Right cardiac atrium (tissue), 5 donors: ENCODE results near the gene PRTG. TPM values are rescaled to one million over a fixed set of nuclear protein-coding genes. Genes with fewer than 3 reads are reported as not detected.

Source experiments
- ATAC-seq, 2 donors: fragments of 200-7000 bp; cut with Tn5 transposase; one replicate each; pipeline versions ENCODE4 v1.8.0 to v1.9.1; 2020; ENCODE audit warnings: moderate library complexity in 2 of 2, mild to moderate bottlenecking in 1 of 2
- DNase-seq, 3 donors: peaks; one replicate each; pipeline ENCODE4 v3.0.0-alpha.2; 2020
- H3K27ac ChIP-seq: one replicate; pipeline ENCODE4 v1.5.1; 2013; ENCODE audit warnings: mild to moderate bottlenecking, low read length, control low read depth, moderate library complexity
- H3K27me3 ChIP-seq: one replicate; pipeline ENCODE4 v1.6.1; 2013; ENCODE audit not compliant: control insufficient read depth, insufficient read depth
- H3K4me1 ChIP-seq: one replicate; pipeline ENCODE4 v1.6.1; 2013; ENCODE audit warnings: low read length; ENCODE audit not compliant: control insufficient read depth, insufficient read depth
- H3K4me3 ChIP-seq: one replicate; pipeline ENCODE4 v1.5.1; 2013; ENCODE audit warnings: low read length, control low read depth
- H3K9me3 ChIP-seq: one replicate; pipeline ENCODE4 v1.6.1; 2013; ENCODE audit warnings: low read length; ENCODE audit not compliant: control insufficient read depth
- WGBS: extraction: QIAGEN DNeasy Blood & Tissue Kit; methylation state at CpG from one replicate; pipeline ENCODE4 v1.1.7; 2013; 5-methylcytosine and 5-hydroxymethylcytosine counted together
- intact Hi-C, 4 donors: fragments of 100-400 bp; cut with DNase I; formaldehyde crosslinking; loops; one replicate each; pipeline versions ENCODE4 v1.11.0 to v1.14.0; 2022 to 2023
- polyA plus RNA-seq: library from polyadenylated mRNA; stranded (reverse); fragments of 200-250 nt; gene quantifications from one replicate; pipeline ENCODE4 v1.2.3, GENCODE V29; 2013
- total RNA-seq, 4 donors: library from RNA; stranded (reverse); fragmentation: NEBNext Ultra II Directional; extraction: Animal tissue kit (Norgen Biotek cat#: 25700); gene quantifications; one replicate each; pipeline ENCODE4 v1.2.1, GENCODE V29; 2021
- donor health status: healthy with polysubstance abuse.
- donor health status: DM: no; HTN: yes; CAD: no.
- donor health status: DM: no; HTN: no; CAD: no.
- donor health status: DM: no; HTN: yes; CAD: no; lungs with severe emphysema.
- donor health status: DM: yes; HTN: yes; CAD: no.

The PRTG gene
- total and polyA plus RNA-seq, 5 donors: 0.23 to 1.4 (median 0.60) TPM

DNA sequence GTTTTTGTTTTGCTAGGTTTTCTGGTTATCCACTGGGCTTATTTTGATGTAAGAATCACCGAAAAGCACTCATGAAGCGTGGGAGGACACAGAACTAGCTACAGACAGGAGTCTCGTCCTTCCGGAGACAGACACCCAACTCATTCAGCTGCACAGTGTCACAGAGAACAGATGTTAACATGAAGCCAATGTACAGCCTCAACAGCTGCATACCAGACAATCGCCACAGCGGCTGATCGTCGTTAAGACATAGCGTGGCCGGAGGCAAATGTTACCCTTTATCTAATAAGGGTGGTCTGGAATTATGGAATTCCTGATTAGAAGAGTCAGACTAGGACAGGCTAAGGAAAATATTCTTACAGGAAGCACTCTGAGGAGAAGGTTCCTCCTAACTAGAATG, 153.7 kb downstream of the PRTG start:
- intact Hi-C loops: no loop called here
- no peaks in the 10 kb centered on the region for H3K9me3 ChIP-seq
- H3K27me3 ChIP-seq: no peaks in the 10 kb centered on the region
- peak overlapping the region; percentile 93 for H3K4me3 ChIP-seq
- 79% methylated on average over 10 of the region's 10 CpGs for WGBS
- ATAC-seq: no peak
- H3K4me1 ChIP-seq: no peaks in the 10 kb centered on the region
- no peak overlapping the region for H3K27ac ChIP-seq
- DNase-seq: no peak

DNA sequence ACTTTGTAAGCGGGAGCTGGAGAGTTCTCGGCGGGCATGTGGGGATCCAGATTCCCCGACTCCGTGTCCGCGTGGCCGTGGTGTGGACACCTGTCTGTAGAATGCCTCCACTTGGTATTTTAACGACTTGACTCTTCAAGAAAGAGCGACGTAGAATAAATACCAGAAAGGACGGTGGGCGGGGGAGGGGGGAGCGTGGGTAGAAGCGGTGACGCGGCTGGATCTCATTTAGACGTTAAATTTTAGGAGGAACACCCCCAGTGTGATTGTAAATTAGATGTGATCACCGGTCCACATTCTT, 154.2 kb downstream of the PRTG start:
- intact Hi-C loops: no loop called here
- H3K27ac ChIP-seq: peak overlapping the region; percentile 43
- WGBS: 6% methylated on average over 19 of the region's 19 CpGs
- no peaks in the 10 kb centered on the region for H3K9me3 ChIP-seq
- DNase-seq: no peak
- H3K4me1 ChIP-seq: no peaks in the 10 kb centered on the region
- H3K4me3 ChIP-seq: peak overlapping the region; percentile 93
- H3K27me3 ChIP-seq: no peaks in the 10 kb centered on the region
- no peak for ATAC-seq

DNA sequence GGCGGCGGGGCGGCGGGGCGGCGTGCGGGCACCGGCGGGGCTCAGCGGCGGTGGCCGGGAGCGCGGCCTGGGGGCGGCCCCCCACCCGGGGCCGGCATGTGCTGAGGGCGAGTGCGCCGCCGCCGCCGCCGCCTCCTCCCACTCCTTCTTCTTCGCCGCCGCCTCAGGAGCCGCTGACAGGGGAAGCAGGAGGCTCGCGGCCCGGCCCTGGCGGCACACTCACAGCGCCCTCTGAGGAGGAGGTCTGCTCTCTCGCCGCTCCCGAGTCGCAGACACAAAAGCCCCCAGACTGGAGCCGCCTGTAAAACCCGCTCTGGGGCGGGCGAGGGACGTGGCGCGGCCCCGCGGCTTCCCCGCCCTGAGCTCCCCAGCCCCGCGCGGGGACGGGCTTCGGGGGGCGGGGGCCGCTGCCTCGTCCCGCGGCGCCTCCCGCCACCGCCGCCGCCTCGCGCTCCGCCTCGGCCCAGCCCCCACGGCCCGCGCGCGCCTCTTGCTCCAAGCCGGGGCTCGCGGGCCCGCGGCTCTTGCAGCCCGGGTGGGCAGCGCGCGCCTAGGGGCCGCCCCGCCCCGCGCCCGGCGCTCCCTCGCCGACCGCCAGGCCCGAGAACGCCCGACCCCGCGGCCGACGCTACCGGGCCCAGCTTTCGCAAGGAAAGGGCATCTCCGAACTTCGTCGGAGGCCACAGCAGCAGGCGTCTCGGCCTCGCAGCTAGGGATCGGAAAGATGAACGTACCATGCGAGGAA, 154.7 kb downstream of the PRTG start, which contains the start of gene PYGO1:
TSS of gene PYGO1 (minus strand) at position 276 of the 745 bp plus-strand sequence. CDS start 462 bp downstream, outside the sequence.
- Histone ChIP-seq H3K4me3 (peak within 1 kb of the TSS; percentile 93), H3K27ac (peak within 1 kb of the TSS; percentile 60), H3K4me1 (no peaks in the 10 kb centered on the region), H3K9me3 (no peaks in the 10 kb centered on the region), H3K27me3 (no peaks in the 10 kb centered on the region)
- peak; percentile 88 to 93 for ATAC-seq
- intact Hi-C loops: no loop called here
- WGBS: under 1% methylated on average over 107 of the region's 107 CpGs
- DNase-seq: peak; percentile 64 to 87 (median 87)

DNA sequence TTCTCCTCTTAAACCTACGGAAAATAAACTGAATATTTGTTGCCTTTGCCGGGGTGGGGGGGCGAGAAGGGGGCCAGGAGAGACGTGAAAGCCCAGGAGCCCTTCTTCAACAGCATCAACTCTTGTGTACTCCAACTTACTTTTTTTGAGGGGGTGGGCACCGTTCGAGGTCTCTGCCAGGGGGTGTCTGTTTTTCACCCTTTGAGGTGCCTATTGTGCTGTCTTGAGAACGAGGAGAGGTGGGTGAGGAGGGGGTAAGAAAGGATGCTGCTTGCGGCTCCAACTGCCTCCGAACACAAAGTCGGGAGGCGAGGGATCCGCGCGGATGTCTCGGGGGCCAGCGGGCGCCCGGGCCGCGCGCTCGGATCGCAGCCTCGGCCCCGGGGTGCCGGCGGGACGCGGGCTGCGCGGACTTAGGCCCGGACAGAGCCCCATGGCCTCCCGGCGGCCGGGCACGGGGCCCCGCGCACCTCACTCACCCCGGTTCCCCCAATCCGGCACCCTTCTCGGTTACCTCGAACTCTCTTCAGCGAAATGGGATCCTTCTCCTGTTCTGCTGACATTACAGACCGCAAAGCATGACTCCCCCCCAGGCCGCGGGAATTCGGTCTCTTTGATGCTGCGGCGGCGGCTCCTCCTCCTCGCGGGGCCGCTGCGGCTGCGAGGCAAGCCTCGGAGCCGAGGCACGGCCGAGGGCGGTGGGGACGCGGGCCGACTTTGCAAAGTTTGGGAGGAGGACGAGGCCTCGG, 155.5 kb downstream of the PRTG start:
- H3K4me3 ChIP-seq: peak overlapping the region; percentile 93
- no peaks in the 10 kb centered on the region for H3K4me1 ChIP-seq
- DNase-seq (peak in 2 of 3 donors; percentile 42 to 68), ATAC-seq (peak; percentile 42 to 59)
- H3K27me3 ChIP-seq: no peaks in the 10 kb centered on the region
- intact Hi-C loops: no loop called here
- H3K27ac ChIP-seq: no peak overlapping the region
- H3K9me3 ChIP-seq: no peaks in the 10 kb centered on the region
- WGBS: 4% methylated on average over 65 of the region's 65 CpGs

DNA sequence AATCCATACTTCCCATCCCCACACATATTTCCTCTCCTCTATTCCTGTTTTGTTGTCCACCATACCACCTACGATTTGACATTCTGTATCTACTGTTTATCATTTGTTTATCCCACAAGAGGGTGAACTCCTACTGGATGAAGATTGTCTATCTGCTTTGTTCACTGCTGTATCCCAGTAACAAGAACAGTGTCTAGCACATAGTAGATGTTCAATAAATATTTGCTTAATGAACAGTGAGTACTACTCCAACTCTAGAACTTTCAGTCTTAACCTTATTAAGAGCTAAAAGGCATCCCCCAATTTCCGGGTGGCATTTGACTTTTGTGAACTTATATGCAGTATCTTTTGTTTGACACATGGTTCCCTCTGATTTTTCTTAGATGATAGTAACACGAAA, 156.1 kb downstream of the PRTG start:
- WGBS: 72% methylated on average over 3 of the region's 3 CpGs
- Histone ChIP-seq H3K4me1 (no peaks in the 10 kb centered on the region), H3K4me3 (peak overlapping the region; percentile 93), H3K9me3 (no peaks in the 10 kb centered on the region), H3K27ac (no peak overlapping the region), H3K27me3 (no peaks in the 10 kb centered on the region)
- intact Hi-C loops: no loop called here
- DNase-seq (no peak), ATAC-seq (no peak)

DNA sequence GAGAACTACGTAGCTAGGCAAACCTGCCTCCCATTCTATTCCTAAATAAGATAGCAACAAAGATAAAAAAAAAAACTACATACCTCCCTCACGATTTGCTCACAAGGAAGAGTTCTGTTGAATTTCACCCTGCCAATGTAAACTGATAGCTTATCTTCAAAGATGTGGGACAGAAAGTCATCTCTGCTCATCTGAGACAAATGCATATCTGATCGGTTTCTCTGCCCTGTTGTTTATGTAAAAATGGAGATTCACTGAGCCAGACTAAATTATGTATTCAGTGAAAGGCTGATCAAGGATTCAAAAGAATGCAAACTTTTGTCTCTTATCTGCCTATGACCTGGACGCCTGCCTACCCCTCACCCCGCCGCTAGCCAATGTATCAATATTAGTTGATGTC, 166.0 kb downstream of the PRTG start:
- Histone ChIP-seq H3K27me3 (no peaks in the 10 kb centered on the region), H3K27ac (no peak overlapping the region), H3K4me1 (no peaks in the 10 kb centered on the region), H3K9me3 (no peaks in the 10 kb centered on the region), H3K4me3 (no peak overlapping the region)
- intact Hi-C loops: no loop called here
- DNase-seq (no peak), ATAC-seq (no peak)
- 79% methylated on average over 6 of the region's 6 CpGs for WGBS

DNA sequence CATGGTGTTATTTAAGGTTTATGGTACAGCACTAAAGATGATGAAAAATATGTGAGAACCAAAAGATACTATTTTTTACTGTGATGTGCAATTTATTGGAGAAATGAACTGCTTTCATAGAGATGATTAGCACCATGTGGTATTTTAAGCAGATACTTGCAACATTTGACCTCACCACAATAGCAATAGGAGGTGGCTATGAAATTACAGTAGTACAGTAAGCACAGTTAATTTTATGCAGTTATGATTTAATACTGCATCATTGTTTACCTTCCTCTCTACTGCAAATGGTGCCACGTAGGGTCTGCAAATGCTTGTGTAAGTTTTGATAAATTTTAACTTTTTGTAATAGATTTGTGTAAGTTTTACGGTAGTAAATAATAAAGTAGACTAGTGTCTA, 168.9 kb downstream of the PRTG start:
- Histone ChIP-seq H3K9me3 (no peaks in the 10 kb centered on the region), H3K27ac (no peak overlapping the region), H3K27me3 (no peaks in the 10 kb centered on the region), H3K4me3 (no peak overlapping the region), H3K4me1 (no peaks in the 10 kb centered on the region)
- DNase-seq (no peak), ATAC-seq (no peak)
- intact Hi-C loops: no loop called here
- 95% methylated on average over 2 of the region's 2 CpGs for WGBS

DNA sequence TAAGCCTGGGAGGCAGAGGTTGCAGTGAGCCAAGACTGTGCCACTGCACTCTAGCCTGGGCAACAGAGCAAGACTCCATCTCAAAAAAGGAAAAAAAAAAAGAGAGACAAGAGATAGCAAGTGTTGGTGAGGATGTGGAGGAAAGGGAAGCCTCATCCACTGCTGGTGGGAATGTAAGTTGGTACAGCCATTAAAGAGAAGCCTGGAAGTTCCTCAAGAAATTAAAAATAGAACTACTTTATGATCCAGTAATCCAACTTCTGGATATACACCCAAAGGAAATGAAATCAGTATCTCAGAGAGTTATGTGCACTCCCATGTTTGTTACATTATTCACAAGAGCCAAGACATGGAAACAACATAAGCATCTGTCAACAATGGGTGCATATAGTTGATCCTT, 169.7 kb downstream of the PRTG start:
- Histone ChIP-seq H3K27ac (no peak overlapping the region), H3K9me3 (no peaks in the 10 kb centered on the region), H3K4me1 (no peaks in the 10 kb centered on the region), H3K4me3 (no peak overlapping the region), H3K27me3 (no peaks in the 10 kb centered on the region)
- intact Hi-C loops: no loop called here
- no peak for DNase-seq
- ATAC-seq: no peak

DNA sequence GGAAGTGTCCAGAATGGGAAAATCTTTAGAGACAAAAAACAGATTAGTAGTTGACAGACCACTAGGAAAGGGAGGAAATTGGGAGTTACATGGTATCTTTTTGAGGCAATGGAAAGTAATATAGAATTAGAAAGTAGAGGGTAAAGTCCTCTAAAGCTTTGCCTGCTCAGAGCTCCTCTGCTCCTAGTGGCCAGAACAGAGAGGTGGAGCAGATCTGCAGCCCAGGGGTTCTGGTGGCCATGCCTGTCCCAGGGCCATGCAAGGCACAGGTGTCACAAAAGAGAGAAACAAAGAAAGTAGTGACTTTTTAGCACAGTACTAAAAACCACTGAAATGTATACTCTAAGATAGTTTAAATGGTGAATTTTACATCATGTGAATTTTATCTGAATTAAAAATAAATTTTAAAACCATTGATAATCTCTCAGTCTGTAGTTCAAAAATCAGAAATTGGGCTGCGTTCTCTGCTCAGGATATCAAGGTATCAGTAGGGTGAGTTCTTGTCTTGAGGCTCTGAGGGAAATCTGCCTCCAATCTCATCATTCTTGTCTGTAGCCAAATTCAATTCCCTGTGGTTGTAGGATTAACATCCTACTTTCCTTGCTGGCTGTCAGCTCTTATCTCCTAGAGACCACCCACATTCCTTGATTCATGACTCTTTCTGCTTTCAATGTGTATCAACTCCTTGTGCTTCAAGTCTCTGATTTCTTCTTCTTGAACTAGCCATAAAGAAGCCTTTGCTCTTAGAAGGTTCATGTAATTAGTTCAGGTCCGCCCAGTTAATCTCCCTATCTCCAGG, 178.4 kb downstream of the PRTG start:
- Histone ChIP-seq H3K9me3 (no peaks in the 10 kb centered on the region), H3K4me1 (no peaks in the 10 kb centered on the region), H3K27me3 (no peaks in the 10 kb centered on the region), H3K27ac (no peak overlapping the region), H3K4me3 (no peak overlapping the region)
- no peak for DNase-seq
- WGBS: 93% methylated on average over 2 of the region's 2 CpGs
- intact Hi-C loops: no loop called here
- no peak for ATAC-seq

DNA sequence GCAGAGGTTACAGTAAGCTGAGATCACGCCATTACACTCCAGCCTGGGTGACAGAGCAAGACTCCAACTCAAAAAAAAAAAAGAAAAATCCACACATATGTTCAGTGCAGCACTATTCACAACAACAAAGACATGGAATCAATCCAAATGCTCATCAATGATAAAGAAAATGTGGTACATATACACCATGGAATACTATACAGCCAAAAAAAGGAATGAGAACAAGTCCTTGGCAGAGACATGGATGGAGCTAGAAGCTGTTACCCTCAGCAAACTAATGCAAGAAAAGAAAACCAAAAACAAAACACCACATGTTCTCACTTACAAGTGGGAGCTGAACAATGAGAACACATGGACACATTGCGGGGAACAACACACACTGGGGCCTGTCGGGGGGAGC, 180.4 kb downstream of the PRTG start:
- Histone ChIP-seq H3K9me3 (no peaks in the 10 kb centered on the region), H3K27me3 (no peaks in the 10 kb centered on the region), H3K27ac (no peak overlapping the region), H3K4me1 (no peaks in the 10 kb centered on the region), H3K4me3 (no peak overlapping the region)
- WGBS: 91% methylated on average over 3 of the region's 3 CpGs
- no peak for ATAC-seq
- intact Hi-C loops: no loop called here
- no peak for DNase-seq
